Transverse colon (tissue), 4 donors: ENCODE data around the gene MBD5. TPM values are rescaled to one million over a fixed set of nuclear protein-coding genes. Genes with fewer than 3 reads are reported as not detected.

ENCODE experiments used
- DNase-seq: peaks from one replicate; pipeline ENCODE4 v3.0.0-alpha.2; 2019
- H3K27ac ChIP-seq, 4 donors: fragments of 200-600 bp; sonication (generic); 2 replicates each; pipeline ENCODE4 v1.5.1; 2016 to 2018; ENCODE audit warnings: inconsistent platforms in 4 of 4
- H3K27me3 ChIP-seq: fragments of 200-600 bp; sonication (generic); 2 replicates; pipeline ENCODE4 v1.5.1; 2017; ENCODE audit warnings: inconsistent platforms
- H3K36me3 ChIP-seq, 4 donors: fragments of 200-600 bp; sonication (generic); 2 replicates each; pipeline ENCODE4 v1.5.1; 2017 to 2019; ENCODE audit warnings: inconsistent platforms in 4 of 4
- H3K4me1 ChIP-seq, 4 donors: fragments of 200-600 bp; sonication (generic); 2 replicates each; pipeline ENCODE4 v1.5.1; 2017 to 2020; ENCODE audit warnings: inconsistent platforms in 4 of 4
- H3K4me3 ChIP-seq, 4 donors: fragments of 200-600 bp; sonication (generic); 1 replicate in 1 of 4; 2 replicates in 3 of 4; pipeline versions ENCODE4 v1.5.1 to v1.6.1; 2017 to 2019; ENCODE audit warnings: inconsistent platforms in 4 of 4
- H3K9me3 ChIP-seq, 2 donors: fragments of 200-600 bp; sonication (generic); 2 replicates each; pipeline ENCODE4 v1.5.1; 2017 to 2019; ENCODE audit warnings: inconsistent platforms in 2 of 2
- EP300 ChIP-seq: sonication (generic); formaldehyde crosslinking; IDR thresholded peaks from one replicate; pipeline ENCODE4 v1.6.1; 2017; ENCODE audit warnings: antibody characterized with exemption, low read depth
- POLR2A ChIP-seq: fragments of 450-650 bp; IDR thresholded peaks from one replicate; pipeline ENCODE4 v1.6.1; 2016; ENCODE audit warnings: antibody characterized with exemption, mild to moderate bottlenecking, moderate library complexity
- POLR2AphosphoS5 ChIP-seq, 3 donors: sonication (generic); formaldehyde crosslinking; IDR thresholded peaks; one replicate each; pipeline ENCODE4 v1.6.1; 2016; ENCODE audit warnings: antibody characterized with exemption in 3 of 3
- WGBS, 2 donors: methylation state at CpG; one replicate each; pipeline ENCODE4 v1.1.5; 2018; ENCODE audit warnings: low coverage in 1 of 2; 5-methylcytosine and 5-hydroxymethylcytosine counted together
- in situ Hi-C, 4 donors: fragments of 200-750 bp; cut with MboI; loops; one replicate each; pipeline versions ENCODE4 v1.15.0 to v1.15.1; 2017; ENCODE audit warnings: low sequenced_read_pairs in 3 of 4, low pct_ligation_motif_present in 1 of 4, low pct_unique_long_range_greater_than_20kb in 1 of 4
- intact Hi-C: fragments of 100-400 bp; cut with DNase I; formaldehyde crosslinking; loops from one replicate; pipeline ENCODE4 v1.15.1; 2023; ENCODE audit warnings: low total_unique reads
- total RNA-seq, 4 donors: library from RNA; depleted of rRNA; stranded (reverse); fragments of >200 nt; gene quantifications; one replicate each; pipeline ENCODE4 v1.1.0, GENCODE V29; 2016
- TF ChIP-seq, protein P1 (sequence below), 5 experiments: fragments of 200-600 bp in 3 of 5; fragments of 450-650 bp in 2 of 5; sonication (generic) in 3 of 5; IDR thresholded peaks; 1 replicate in 2 of 5; 2 replicates in 3 of 5; pipeline ENCODE4 v1.5.1; 2016 to 2017; ENCODE audit warnings: antibody characterized with exemption in 5 of 5, inconsistent platforms in 3 of 5, mild to moderate bottlenecking in 2 of 5, moderate library complexity in 1 of 5

MBD5 gene
- 10 to 100 TPM; 29.9 to 67.3 (median 52.6) TPM for total RNA-seq

- no peaks in the 10 kb centered on the region for H3K36me3 ChIP-seq
- H3K4me3 ChIP-seq, result peak within 1 kb of the TSS; percentile 65 to 92 (median 80)
- H3K9me3 ChIP-seq, result no peaks in the 10 kb centered on the region
- H3K27ac ChIP-seq, result peak within 1 kb of the TSS; percentile 96 to 99 (median 98)
- no peaks in the 10 kb centered on the region for H3K27me3 ChIP-seq
- peaks cover 3 to 52% (median 27%) of the 10 kb centered on the region in 4 donors for H3K4me1 ChIP-seq
- in situ Hi-C loops (no loop called here), intact Hi-C loops (no loop called here)
- TF ChIP-seq POLR2A (peak; percentile 59), EP300 (no peak), POLR2AphosphoS5 (IDR thresholded peaks at IDR 0.05) (no peak)
- TF ChIP-seq, protein P1, sequence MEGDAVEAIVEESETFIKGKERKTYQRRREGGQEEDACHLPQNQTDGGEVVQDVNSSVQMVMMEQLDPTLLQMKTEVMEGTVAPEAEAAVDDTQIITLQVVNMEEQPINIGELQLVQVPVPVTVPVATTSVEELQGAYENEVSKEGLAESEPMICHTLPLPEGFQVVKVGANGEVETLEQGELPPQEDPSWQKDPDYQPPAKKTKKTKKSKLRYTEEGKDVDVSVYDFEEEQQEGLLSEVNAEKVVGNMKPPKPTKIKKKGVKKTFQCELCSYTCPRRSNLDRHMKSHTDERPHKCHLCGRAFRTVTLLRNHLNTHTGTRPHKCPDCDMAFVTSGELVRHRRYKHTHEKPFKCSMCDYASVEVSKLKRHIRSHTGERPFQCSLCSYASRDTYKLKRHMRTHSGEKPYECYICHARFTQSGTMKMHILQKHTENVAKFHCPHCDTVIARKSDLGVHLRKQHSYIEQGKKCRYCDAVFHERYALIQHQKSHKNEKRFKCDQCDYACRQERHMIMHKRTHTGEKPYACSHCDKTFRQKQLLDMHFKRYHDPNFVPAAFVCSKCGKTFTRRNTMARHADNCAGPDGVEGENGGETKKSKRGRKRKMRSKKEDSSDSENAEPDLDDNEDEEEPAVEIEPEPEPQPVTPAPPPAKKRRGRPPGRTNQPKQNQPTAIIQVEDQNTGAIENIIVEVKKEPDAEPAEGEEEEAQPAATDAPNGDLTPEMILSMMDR (IDR thresholded peaks at IDR 0.05), result no peak
- WGBS, 2 donors, result 0 to 1% methylated on average over 3 to 11 of the region's 11 CpGs
- DNase-seq, result peak; percentile 46
Observed at GRCh38 chr2:148021059-148021861, at the start of gene MBD5. Gene MBD5, plus strand, starts transcription at chr2:148021091.

DNA sequence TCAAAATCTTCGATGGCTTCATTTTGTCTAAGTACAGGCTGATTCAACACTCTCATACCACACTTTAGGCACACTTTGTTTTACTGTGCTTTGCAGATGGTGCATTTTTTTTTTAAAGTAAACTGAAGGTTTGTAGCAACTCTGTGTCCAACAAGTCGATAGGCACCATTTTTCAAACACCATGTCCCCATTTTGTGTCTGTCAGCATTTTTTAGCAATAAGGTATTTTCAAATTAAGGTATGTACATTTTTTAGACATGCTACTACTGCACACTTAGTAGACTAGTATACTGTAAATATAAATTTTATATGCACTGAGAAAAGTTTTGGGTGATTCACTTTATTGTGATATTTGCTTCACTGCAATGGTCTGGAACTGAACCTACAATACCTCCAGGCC lies 44.8 kb upstream of the MBD5 start:
- in situ Hi-C loops, result loop anchor here in 3 of 4 donors (25.0 kb wide), 1 partner anchor 536 kb away; no protein-coding TSS in a partner anchor
- H3K9me3 ChIP-seq, result no peaks in the 10 kb centered on the region

GRCh38 chr2:147977679-147978078 lies 43.2 kb upstream of the MBD5 start:
- no peaks in the 10 kb centered on the region for H3K27me3 ChIP-seq
- whole genome bisulfite sequencing, 2 donors, result 100% methylated on average over 3 of the region's 3 CpGs; no CpG with 5 or more reads in 1 of the 2 donors
- TF ChIP-seq EP300, result no peak
- TF ChIP-seq, protein P1 (IDR thresholded peaks at IDR 0.05), result no peak
- no peak for TF ChIP-seq POLR2AphosphoS5 (IDR thresholded peaks at IDR 0.05)
- no peak for TF ChIP-seq POLR2A
- DNase-seq, result no peak
- peaks cover 0 to 14% (median 2%) of the 10 kb centered on the region in 4 donors for H3K4me1 ChIP-seq
- no peak overlapping the region for H3K4me3 ChIP-seq
- peaks cover 0 to 10% (median 0%) of the 10 kb centered on the region in 4 donors for H3K36me3 ChIP-seq
- intact Hi-C loops, result no loop called here
- H3K9me3 ChIP-seq, result no peaks in the 10 kb centered on the region
- no peak overlapping the region for H3K27ac ChIP-seq
- in situ Hi-C loops, result loop anchor here in 3 of 4 donors (25.0 kb wide), 1 partner anchor 535 kb away; no protein-coding TSS in a partner anchor

More for the DNA sequence above, 44.8 kb upstream of the MBD5 start:
- intact Hi-C loops, result no loop called here
- Histone ChIP-seq H3K27ac (no peak overlapping the region), H3K4me3 (no peak overlapping the region), H3K36me3 (peaks cover 0 to 11% (median 0%) of the 10 kb centered on the region in 4 donors), H3K27me3 (no peaks in the 10 kb centered on the region), H3K4me1 (peaks cover 0 to 7% (median 0%) of the 10 kb centered on the region in 4 donors)
- WGBS, 2 donors, result 83 to 92% methylated on average over 2 of the region's 2 CpGs
- no peak for DNase-seq
- TF ChIP-seq, protein P1 (IDR thresholded peaks at IDR 0.05), result no peak
- TF ChIP-seq EP300 (no peak), POLR2A (no peak), POLR2AphosphoS5 (IDR thresholded peaks at IDR 0.05) (no peak)

DNA sequence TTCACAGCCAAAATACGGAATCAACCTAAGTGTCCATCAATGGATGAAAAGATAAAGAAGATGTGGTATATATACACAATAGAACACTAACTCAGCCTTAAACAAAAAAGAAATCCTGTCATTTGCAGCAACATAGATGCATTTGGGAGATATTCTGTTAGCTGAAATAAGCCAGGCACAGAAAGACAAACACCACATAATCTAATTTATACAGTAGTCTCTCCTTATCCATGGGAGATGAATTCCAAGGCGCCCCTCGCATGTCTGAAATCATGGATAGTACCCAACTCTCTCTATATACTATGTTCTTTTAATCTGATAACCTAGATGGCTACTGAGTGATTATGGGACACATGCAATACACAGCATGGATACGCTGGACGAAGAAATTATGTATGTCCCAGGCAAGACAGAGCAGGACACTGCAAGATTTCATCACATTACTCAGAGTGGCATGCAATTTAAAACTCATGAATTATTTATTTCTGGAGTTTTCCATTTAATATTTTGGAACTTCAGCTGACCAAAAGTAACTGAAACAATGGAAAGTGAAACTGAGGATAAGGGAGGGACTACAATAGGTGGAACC lies 39.9 kb upstream of the MBD5 start:
- Histone ChIP-seq H3K36me3 (peaks cover 0 to 6% (median 0%) of the 10 kb centered on the region in 4 donors), H3K9me3 (no peaks in the 10 kb centered on the region), H3K27ac (no peak overlapping the region), H3K4me3 (no peak overlapping the region), H3K4me1 (peaks cover 0 to 11% (median 3%) of the 10 kb centered on the region in 4 donors), H3K27me3 (no peaks in the 10 kb centered on the region)
- TF ChIP-seq, protein P1 (IDR thresholded peaks at IDR 0.05), result no peak
- TF ChIP-seq POLR2A (no peak), POLR2AphosphoS5 (IDR thresholded peaks at IDR 0.05) (no peak), EP300 (no peak)
- no peak for DNase-seq
- in situ Hi-C loops, result loop anchor here in 3 of 4 donors (10.0 to 25.0 kb wide), 2 partner anchors 224 to 531 kb away; no protein-coding TSS in a partner anchor
- intact Hi-C loops, result no loop called here
- WGBS, 2 donors, result 86 to 100% methylated on average over 3 to 5 of the region's 5 CpGs
